Stimulated activated CD8-positive, alpha-beta memory T cell treated with anti-CD3 and anti-CD28 coated beads, Interleukin-4, amount 100 ng/mL, for 1 hour (primary cell): Measurements from ENCODE around the gene ZBTB47.

Source experiments
- DNase-seq, 2 donors: peaks; one replicate each; pipeline ENCODE4 v3.0.0-alpha.2; 2020; ENCODE audit warnings: low read depth in 2 of 2, low spot score in 1 of 2

Gene ZBTB47

DNA sequence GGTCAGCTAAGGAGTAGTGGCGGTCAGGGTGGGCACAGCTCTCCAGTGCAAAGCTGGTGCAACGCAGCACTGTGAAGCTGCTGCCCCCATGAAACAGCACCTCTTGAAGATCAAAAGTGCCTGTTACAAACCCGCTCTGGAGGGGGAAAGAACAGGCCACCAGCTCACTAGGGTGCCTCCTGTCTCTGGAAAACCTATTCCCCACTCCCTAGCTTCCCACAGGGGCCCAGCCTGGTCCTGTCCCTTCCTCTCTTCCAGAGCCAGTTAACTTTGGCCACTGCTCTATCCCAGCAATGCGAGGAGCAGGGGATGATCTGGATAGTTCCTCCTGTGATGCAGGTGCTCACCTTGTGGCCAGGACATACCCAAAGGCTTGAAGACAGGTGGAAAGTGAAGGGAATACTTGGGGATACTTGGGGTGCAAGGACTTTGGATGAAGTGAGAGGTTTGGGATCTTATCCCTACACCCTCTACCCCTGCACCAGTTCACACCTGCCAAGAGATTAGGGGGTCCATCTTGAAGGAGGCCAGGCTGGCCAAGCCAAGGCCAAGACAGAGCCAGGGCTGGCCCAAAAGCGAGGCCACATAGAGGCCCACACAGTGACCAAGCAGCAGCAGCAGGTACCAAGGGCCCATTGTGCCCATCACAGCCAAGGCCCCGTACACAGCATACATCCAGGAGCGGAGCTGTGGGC, 44.9 kb downstream of the ZBTB47 start:
- no peak for DNase-seq

DNA sequence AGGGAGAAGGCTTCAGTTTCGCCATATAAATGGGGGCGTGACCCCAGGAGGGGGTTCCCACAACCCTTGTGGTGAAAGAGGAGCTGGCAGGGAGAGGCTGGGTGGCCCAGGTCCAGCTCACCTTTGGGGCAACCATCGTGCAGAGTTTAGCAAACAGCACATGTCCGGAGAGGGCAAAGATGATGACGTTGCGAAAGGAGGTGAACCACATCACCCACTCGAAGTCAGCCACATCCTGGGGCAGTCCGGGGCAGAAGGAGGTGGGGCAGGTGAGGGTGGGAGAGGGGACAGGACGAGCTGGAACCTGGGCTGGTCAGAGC, 45.4 kb downstream of the ZBTB47 start:
- no peak for DNase-seq

DNA sequence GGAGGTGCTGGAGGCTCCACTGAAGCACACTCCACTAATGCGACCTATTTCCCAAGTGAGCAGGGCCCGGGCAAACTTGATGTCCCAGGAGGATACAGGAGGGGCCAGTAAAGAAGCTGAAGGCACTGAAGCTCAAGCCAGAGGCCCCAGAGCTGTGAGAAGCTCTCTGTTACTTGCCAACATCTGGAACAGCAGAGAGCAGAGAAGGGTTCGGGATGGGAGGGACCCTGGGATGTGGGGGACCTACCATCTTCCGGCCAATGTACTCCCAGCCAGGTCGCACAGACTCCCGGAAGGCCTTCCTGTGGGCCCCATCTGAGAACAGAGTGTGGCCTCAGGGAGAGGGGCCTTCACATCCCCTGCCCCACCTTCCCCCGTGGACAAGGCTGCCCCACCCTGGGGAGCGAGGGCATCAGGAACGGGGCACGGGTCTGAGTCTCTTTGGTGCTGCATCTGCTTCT, 46.0 kb downstream of the ZBTB47 start:
- DNase-seq = no peak

DNA sequence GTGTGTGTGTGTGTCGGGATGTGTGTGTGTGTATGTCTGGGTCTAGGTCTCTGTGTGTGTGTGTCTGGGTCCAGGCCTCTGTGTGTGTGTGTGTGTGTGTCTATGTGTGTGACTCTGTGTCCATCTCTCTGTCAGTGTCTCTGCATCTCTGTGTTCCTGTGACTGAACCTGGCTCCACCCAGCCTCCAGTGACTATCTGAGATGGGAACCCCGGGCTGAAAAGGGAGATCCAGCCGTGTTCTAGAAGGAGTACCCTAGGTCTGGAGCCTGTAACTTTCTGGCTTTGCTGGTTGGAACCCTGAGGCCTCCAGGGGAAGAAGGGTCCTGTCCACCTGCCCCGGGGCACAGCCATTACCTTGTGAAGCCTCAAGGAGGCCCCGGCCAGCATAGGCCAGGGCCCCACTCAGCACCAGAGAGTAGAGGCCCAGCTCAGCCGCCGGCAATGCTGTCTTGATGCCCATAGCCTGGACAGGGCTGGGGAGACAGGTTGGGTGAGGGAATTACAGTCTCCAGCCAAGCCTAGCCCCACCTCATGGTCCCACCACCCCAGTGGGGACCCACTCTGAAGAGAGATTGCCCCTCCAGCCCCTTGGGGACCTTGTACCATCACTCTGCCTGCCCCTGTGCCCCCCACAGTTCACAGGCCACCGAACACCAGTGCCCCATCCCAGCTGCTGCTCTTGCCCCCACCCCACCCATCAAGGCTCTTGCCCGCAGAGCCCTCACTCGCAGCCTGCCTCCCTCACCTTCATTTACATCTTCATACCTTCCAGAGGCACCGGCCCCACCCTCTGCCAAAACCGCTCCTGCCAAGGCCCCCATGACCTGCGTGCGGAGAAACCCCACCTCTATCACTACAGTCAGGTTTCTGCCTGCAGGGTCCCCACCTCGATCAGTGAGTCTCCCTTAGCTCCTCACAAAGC, 47.1 kb downstream of the ZBTB47 start:
- DNase-seq = no peak

DNA sequence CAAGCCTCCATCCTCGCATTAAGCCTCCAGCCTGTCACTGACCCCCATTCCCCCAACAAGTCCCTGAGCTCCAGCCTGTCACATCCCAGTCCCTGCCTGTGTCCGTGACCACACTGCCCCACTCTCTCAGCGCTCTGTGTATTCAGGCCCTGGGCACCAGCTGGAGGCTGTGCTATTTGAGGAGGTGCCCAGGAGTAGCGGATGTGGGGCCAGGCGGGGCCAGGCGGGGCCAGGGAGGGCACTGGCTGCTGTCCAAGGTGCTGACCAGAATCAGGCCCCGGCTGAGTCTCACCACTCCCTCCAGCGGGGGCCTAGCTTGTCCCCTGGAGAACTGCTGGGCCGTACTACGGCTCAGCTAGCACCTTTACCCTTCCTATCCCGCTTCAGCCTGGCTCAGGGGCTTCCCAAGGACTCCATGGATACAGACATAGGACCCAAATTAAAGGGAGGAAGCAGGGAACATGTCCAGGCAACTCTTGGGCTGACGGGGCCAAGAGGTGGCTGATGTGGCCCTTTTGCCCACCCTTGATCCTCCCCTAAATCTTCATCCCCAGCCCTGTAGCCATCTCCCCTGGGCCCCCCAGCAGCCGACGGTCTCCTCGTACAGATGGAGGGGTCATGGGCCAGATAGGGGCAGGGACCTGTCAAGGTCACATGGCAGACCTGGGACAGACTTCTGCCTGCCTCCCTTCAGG, 48.0 kb downstream of the ZBTB47 start:
- peak; percentile 17 to 21 for DNase-seq

DNA sequence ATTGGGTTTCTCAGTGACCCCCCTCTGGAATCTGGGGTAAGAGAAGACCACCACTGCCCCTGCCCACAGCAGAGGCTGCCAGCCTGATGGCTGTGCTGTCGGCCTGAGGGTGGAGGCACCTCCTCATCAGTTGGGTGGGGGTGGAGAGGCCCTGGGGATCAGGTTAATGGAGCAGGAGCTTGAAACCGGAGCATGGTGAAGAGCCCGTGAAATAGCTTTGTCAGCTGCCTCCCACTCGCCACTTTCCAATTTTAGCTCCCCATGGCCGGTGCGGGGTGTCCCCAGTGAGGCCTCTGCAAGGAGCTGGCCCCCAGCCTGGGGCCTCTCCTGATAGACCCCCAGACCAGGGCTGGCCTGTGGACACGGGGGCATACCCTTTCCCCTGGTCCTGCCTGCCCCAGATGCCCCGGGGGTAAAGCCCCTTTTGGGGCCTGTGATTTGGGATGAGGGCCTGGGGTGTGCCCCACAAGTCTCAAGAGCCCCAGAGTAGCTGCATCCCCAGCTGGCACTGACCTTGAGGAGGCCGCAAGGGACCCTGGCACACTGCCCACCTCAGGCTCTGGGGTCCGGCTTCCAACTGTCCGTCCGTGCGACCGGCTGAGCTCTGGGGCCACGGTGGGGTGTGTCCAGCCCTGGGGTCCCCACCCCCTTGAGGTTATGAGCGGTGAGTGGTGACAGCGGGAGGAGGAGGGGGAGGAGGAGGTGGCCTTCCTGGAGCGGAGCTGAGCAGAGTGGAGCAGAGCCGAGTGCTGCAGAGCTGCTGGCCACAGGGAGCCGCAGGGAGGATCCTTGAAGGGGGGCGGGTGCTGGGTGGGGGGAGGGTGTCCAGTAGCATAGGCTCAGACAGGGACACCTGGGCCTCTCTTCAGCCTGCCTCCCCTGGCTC, 48.8 kb downstream of the ZBTB47 start, which contains the start of gene HHATL:
Gene HHATL, minus strand, starts transcription at position 733 of the 886 bp plus-strand sequence. CDS start 1,972 bp downstream, outside the sequence.
- no peak for DNase-seq

DNA sequence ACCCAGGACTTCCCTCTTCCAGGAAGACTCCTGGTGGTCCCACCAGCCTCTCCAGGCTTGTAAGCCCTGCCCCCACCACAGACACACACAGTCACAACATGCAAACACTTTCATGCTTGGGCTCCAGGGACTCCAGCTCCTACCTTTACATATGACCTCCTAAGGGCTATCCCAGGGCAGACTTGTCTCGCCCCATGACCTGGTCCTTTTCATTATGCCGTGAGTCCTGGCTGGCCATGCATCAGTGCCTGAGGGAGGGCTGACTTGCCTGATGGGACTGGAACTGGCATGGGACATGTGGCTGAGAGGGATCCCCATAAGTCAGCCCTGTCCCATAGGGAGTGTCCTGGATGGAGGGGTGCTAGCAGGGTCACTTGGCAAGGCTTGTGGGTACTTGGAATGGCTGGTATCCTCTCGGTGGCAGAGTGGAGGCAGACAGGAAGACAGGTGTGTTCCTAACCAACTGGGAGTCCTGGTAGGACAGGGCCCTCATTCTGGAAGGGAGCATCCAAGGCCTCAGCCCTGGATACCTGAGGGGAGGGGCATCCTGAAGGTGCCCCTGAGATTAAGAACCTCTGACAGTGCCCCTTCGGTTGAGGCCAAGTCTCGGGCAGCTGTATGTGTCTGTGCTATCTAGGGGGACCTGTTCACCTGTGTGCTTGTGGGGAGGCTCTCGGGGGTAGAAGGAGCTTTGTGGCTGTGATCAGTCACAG, 49.6 kb downstream of the ZBTB47 start:
- no peak for DNase-seq

DNA sequence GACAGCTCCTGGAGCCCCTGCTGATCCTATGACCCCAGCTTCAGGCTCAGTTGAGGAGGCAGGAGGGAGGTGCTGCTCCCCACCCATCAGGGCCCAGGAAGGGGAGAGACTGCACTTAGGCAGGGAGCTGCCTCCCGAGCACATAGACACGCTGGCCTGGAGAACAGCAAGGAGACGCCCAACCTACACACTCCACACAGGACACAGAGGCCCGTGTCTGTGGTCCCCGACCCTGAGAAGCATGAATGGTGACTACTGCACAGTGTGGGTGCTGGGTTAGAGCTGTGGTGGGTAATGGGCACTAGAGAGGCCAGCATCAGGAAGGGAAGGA, 50.2 kb downstream of the ZBTB47 start:
- no peak for DNase-seq

DNA sequence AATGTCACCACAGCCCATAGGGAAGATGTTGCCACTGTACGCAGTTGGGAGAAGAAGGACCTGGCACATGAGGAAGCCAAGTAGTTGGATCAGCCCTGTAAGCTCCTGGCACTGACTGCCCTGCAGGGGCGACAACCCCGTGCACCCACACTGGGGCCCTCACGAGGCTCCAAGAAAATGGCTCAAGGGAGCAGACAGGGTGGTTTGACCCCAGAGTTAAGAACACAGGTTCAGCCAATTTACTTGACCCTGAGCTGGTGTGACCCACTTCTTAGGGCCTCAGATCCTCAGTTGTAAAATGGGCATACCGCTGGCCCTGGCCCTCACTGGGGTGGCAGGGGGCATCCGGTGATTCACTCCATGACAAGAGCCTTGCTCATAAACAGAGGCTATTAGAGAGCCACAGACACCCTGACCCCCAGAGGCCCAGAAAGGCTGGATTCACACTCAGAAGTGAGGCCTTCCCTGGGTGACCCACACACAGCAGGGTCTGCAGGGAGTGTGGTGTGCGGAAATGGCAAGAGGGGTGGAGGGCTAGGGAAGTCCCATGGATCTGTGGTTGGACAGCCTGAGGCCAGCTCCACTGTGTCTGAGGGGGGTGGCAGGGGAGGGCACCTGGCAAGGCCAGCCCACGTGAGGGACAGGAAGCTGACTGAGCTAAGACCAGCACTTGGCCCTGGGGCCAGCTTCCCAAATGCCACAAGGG, 50.8 kb downstream of the ZBTB47 start:
- DNase-seq = no peak

DNA sequence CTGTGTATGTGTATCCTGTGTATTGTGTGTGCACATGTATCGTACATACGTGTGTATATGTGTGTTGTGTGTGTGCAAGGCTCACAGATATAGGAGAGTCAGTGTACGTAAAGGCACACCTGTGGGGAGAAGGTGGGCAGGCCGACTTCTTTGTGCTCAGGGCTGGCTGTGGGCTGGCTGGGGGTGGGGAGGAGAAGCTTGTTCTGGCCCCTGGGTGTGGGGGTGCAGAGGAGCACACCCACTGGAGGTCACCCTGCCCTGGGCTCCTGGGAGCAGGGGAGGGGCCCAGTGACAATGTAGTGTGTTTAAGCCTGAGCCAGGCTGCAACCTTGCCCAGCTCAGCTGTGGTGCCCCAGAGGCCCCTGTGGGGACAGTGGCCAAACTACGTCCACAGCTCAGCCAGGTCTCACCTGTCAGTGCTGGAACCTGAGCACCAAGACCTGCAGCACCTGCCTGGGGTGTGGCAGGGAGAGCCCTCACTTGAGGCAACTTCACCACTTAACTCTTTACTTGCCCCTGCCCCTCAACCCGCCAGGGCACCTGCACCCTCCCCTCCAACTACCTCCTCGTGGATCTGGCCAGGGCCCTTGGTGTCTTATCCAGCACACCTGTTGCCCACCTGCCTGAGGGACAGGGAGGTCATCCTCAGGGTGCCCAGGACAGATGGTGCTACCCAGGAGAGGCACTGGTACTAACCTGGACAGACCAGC, 51.7 kb downstream of the ZBTB47 start:
- no peak for DNase-seq

DNA sequence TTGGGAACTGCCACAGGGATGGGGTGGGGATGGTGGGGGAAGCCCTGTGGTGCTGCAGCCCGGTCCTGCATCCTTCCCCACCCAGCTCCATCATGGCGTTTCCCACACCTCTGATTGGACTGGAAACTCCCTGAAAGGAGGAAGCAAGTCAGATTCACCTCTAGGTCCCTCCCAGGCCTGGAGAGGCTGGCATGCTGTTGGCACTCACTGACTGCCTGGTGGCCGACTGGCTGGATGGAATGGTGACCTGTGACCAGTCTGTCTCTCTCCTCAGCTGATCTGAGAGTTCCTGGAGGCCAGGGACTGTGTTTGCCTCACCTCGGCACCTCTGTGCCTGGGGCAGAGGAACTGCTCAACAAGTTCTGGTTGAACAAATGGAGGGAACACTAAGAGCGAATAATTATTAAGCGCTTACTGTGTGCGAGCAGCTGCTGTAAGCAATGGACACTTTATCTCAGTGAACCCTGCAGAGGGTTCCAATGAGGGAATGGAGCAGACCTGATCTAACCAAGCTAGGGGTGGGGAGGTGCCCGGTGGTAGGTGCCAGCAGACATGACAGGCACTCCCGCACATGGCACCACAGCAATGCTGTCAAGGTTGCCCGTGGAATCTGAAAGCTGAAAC, 52.6 kb downstream of the ZBTB47 start:
- no peak for DNase-seq

DNA sequence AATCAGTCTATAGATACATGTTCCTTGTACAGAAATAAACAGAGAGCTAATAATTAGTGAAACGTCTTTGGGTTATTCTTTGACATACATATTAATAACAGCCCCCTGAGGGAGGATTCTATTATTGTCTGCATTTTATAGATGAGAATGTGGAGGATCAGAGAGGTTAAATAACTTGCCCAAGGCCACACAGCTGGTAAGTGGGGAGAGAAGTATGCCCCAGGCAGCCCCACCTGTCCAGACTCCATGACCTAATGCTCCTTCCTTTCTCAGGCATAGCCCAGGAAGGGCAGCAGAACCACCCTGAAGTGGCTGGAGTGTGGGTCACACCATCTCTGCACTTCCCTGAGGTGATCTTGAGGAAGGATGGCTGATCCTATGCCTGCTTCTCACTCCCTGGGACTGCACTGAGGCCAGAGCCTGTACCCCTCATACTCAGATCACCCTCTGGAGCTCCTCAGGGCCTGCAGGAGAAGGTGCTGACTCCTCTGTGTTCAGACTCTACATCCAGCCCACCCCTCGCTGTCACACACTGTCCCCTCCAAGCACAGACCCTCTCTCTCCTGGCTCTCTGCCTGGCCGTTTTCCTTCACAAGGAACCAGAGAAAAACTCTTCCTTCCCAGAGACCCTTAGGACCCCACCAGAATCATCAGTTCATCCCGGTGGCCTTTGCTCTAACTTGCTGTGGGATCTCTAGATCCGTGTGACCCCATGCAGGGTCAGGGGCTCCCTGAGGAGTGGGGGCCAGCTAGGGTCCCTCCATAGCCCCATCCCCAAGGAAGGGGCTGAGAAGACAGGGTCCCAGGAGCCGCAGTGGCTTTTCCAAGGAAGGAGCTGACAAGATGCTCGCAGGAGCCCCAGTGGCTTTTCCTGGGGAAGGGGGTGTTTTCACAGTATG, 53.5 kb downstream of the ZBTB47 start:
- no peak for DNase-seq

DNA sequence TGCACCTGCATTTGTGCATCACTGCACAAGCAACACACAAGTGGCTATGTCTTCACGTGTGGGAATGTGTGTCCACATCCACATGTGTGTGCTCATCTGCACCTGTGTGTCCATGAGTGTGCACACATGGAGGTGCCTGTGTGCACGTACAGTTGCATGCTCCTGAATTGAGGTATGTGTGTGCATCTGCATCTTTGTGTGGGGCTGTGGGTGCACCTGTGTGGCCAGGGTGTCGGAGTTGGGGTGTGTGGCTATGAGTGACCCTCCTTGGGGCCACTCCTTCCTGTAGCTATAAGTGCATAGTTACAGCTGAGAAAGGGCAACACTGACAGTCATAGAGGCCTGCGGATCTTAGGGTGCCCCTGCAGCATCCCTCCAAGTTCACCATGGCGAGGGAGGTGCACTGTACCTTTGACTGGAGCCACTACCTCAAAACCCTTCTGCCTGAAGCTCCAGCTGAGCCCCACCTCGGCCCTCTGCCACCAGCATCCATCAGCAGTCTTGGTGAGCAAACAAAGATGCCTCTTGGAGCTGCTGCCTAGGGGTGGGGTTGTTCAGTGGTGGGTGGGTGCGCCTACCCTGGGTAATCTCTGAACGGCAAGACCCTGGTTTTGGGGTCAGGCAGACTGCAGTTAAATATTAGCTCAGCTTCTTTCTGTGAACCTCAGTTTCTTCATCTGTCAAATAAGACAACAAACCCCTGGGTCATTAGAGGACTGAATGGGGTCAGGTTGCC, 54.3 kb downstream of the ZBTB47 start:
- DNase-seq = no peak

DNA sequence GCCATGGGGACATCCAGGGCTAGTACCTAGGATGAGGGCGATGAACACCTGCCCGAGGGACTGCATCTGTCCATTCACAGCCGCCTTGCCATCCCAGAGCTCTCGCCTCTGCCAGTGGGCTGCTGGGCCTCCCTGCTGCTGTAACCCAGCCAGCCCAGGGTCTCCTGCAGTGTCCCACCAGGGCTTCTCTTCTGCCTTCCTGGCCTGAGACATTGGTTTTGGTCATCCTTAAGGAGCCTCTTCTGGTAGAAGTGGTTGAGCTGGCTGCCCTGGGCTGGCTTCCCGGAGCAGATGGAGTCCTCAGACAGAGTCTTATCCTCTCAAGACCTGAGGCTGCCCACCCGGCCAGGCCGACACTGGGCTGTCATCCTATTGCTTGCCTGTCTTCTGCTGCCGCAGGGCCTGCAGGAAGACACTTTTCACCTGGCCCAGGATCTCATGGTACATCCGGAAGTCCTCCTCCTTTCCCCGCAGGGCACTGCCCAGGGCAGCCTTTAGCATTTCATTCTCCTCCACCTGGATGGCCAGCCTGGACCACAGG, 55.2 kb downstream of the ZBTB47 start:
- no peak for DNase-seq

DNA sequence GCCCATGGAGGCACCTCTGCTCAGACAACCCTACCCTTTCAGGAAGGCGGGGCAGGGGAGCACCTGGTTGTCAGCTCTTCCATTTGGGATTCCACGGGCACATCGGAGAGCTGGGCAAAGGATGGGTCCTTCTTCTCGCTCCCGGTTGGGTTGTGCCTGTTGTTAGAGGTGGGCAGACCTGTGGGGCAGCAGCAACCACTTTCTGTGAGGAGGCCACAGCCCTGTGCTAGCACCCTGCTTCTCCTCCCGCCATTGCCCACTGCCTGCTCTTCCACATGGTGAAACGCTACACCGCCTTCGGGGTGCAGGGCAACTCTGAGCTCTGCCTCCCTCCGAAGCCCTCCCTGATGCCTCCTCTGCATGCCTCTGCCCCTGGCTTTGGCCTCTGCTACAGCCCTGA, 56.1 kb downstream of the ZBTB47 start:
- DNase-seq = no peak

DNA sequence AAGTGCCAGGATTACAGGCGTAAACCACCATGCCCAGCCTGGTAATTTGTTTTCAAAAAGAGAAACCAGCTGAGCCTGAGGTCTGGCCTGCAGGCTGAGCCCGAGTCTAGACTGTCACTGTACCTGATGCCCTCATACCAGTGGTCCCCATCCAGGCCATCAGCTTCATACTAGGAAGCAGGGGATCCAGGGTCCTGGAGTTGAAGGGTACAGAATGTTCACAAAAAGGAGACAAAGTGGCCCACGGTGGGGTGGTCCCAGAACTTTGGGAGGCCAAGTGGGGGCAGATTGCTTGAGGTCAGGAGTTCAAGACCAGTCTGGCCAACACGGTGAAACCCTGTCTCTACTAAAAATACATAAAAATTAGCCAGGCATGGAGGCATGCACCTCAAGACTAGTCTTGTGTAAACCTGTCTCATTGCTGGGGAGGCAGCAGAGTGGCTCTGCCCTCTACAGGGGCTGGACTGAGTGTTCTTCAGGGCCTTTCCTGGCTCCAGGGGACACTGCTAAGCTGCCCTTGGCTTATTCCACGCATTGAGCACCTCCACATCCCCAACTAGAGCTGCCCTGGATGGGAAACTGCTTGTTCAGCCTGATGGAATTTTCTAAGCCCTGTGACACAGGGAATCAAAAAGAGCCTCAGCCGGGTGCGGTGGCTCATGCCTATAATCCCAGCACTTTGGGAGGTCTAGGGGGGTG, 57.0 kb downstream of the ZBTB47 start:
- no peak for DNase-seq
